ENCODE data around the gene DIPK1B.

DIPK1B gene

GRCh38 chr9:136720251-136720897, 8.0 kb downstream of the DIPK1B start:
- DNase-seq (ENCODE audit: low read depth) = no peak

- no peak for DNase-seq (ENCODE audit: low read depth)
Measured at GRCh38 chr9:136720898-136721338, 8.5 kb downstream of the DIPK1B start.

GRCh38 chr9:136721339-136722092, 9.1 kb downstream of the DIPK1B start:
- no peak for DNase-seq (ENCODE audit: low read depth)

GRCh38 chr9:136722093-136722968, 10.0 kb downstream of the DIPK1B start:
- no peak for DNase-seq (ENCODE audit: low read depth)

GRCh38 chr9:136722969-136723356, 10.6 kb downstream of the DIPK1B start:
- DNase-seq (ENCODE audit: low read depth) = no peak

GRCh38 chr9:136723362-136723976, 11.1 kb downstream of the DIPK1B start:
- DNase-seq (ENCODE audit: low read depth) = no peak

GRCh38 chr9:136723989-136724388, 11.6 kb downstream of the DIPK1B start:
- DNase-seq (ENCODE audit: low read depth) = no peak

GRCh38 chr9:136724772-136725171, 12.4 kb downstream of the DIPK1B start:
- no peak for DNase-seq (ENCODE audit: low read depth)

- no peak for DNase-seq (ENCODE audit: low read depth)
Measured at GRCh38 chr9:136725612-136726011, 13.2 kb downstream of the DIPK1B start.

- DNase-seq (ENCODE audit: low read depth) = no peak
Measured at GRCh38 chr9:136726118-136726517, 13.7 kb downstream of the DIPK1B start.

GRCh38 chr9:136726631-136727191, 14.3 kb downstream of the DIPK1B start:
- no peak for DNase-seq (ENCODE audit: low read depth)

- DNase-seq (ENCODE audit: low read depth) = peak; percentile 30
Measured at GRCh38 chr9:136728080-136728547, 15.7 kb downstream of the DIPK1B start.

GRCh38 chr9:136728548-136729123, 16.3 kb downstream of the DIPK1B start:
- DNase-seq (ENCODE audit: low read depth) = no peak

- DNase-seq (ENCODE audit: low read depth) = no peak
Measured at GRCh38 chr9:136729144-136729543, 16.8 kb downstream of the DIPK1B start.

GRCh38 chr9:136729926-136730325, 17.6 kb downstream of the DIPK1B start:
- DNase-seq (ENCODE audit: low read depth) = no peak

GRCh38 chr9:136732444-136733178, 20.2 kb downstream of the DIPK1B start:
- no peak for DNase-seq (ENCODE audit: low read depth)

GRCh38 chr9:136733611-136734010, 21.2 kb downstream of the DIPK1B start:
- DNase-seq (ENCODE audit: low read depth) = no peak

GRCh38 chr9:136734837-136735496, 22.6 kb downstream of the DIPK1B start:
- no peak for DNase-seq (ENCODE audit: low read depth)

- no peak for DNase-seq (ENCODE audit: low read depth)
Measured at GRCh38 chr9:136735812-136736480, 23.6 kb downstream of the DIPK1B start.

- no peak for DNase-seq (ENCODE audit: low read depth)
Measured at GRCh38 chr9:136738960-136739359, 26.6 kb downstream of the DIPK1B start.

Data from HS-27A (cell line).